Ovary (tissue), 9 donors: ENCODE data around the gene CFAP61. TPM values are rescaled to one million over a fixed set of nuclear protein-coding genes. Genes with fewer than 3 reads are reported as not detected.

Experiments
- DNase-seq, 5 donors: peaks; one replicate each; pipeline ENCODE4 v3.0.0-alpha.2; 2019 to 2020
- H3K27ac ChIP-seq, 2 donors: fragments of 200-600 bp; one replicate each; pipeline versions ENCODE4 v1.5.1 to v1.8.0; 2019 to 2022
- H3K27me3 ChIP-seq: fragments of 200-600 bp; one replicate; pipeline ENCODE4 v1.8.0; 2022
- H3K36me3 ChIP-seq: fragments of 200-600 bp; sonication (generic); one replicate; pipeline ENCODE4 v1.5.1; 2019
- H3K4me1 ChIP-seq: one replicate; pipeline ENCODE4 v1.8.1; 2013; ENCODE audit warnings: mild to moderate bottlenecking, moderate library complexity; ENCODE audit not compliant: insufficient read depth
- H3K4me3 ChIP-seq: fragments of 200-600 bp; sonication (generic); one replicate; pipeline ENCODE4 v1.5.1; 2017
- H3K9me3 ChIP-seq, 2 donors: fragments of 200-600 bp in 1 of 2; sonication (generic) in 1 of 2; one replicate each; pipeline versions ENCODE4 v1.5.1 to v1.8.1; 2013 to 2019; ENCODE audit warnings: mild to moderate bottlenecking in 1 of 2, moderate library complexity in 1 of 2
- CTCF ChIP-seq, 3 donors: fragments of 450-650 bp in 2 of 3; fragments of 200-600 bp in 1 of 3; IDR thresholded peaks; one replicate each; pipeline versions ENCODE4 v1.5.1 to v1.8.0; 2016 to 2022; ENCODE audit warnings: antibody characterized with exemption in 3 of 3, mild to moderate bottlenecking in 1 of 3
- EP300 ChIP-seq: sonication (generic); formaldehyde crosslinking; IDR thresholded peaks from one replicate; pipeline ENCODE4 v1.6.1; 2017; ENCODE audit warnings: antibody characterized with exemption
- POLR2A ChIP-seq: fragments of 450-650 bp; IDR thresholded peaks from one replicate; pipeline ENCODE4 v1.6.1; 2017; ENCODE audit warnings: antibody characterized with exemption, mild to moderate bottlenecking, moderate library complexity
- WGBS, 3 donors: extraction: QIAGEN DNeasy Blood & Tissue Kit in 1 of 3; methylation state at CpG; one replicate each; pipeline versions ENCODE4 v1.1.5 to v1.1.7; 2013 to 2017; 5-methylcytosine and 5-hydroxymethylcytosine counted together
- intact Hi-C, 4 donors: fragments of 100-400 bp; cut with DNase I; formaldehyde crosslinking; loops; one replicate each; pipeline versions ENCODE4 v1.11.0 to v1.15.1; 2022 to 2023
- polyA plus RNA-seq, 2 donors: library from polyadenylated mRNA; stranded (reverse); fragments of 200-250 nt in 1 of 2; fragments of 350-450 nt in 1 of 2; fragmentation: Illumina TruSeq in 1 of 2; extraction: RNeasy Lipid Tissue Mini Kit (QIAGEN cat#74804) in 1 of 2; gene quantifications; one replicate each; pipeline ENCODE4 v1.2.3, GENCODE V29; 2013 to 2014
- total RNA-seq, 7 donors: library from RNA; depleted of rRNA in 2 of 7; stranded (reverse); fragments of >200 nt in 2 of 7; fragmentation: NEBNext Ultra II Directional in 3 of 7; extraction: Animal tissue kit (Norgen Biotek cat#: 25700) in 3 of 7; gene quantifications; one replicate each; pipeline versions ENCODE4 v1.1.0 to v1.2.4, GENCODE V29; 2016 to 2023
- donor health status: DM: no; HTN: no; CAD: no; lungs with moderate emphysema.
- donor health status: DM: no; HTN: no; CAD: no.
- donor health status: Bipolar disorder and iron deficiency.
- donor health status: DM: yes; HTN: yes; CAD: no.
- donor health status: DM: no; HTN: no; CAD: no.
- donor health status: DM: yes; HTN: yes; CAD: no.

Gene CFAP61
- total and polyA plus RNA-seq, 9 donors, result 0.12 to 13.1 (median 0.96) TPM; not detected in 1

GRCh38 chr20:20368418-20369249, 316.3 kb downstream of the CFAP61 start:
- H3K27me3 ChIP-seq, result peaks cover 5% of the 10 kb centered on the region
- H3K36me3 ChIP-seq, result no peaks in the 10 kb centered on the region
- no peak for DNase-seq
- H3K4me3 ChIP-seq, result no peak overlapping the region
- WGBS, 3 donors, result 0 to 1% (median 1%) methylated on average over 20 to 130 of the region's 130 CpGs
- H3K27ac ChIP-seq, result no peak overlapping the region
- intact Hi-C loops, result loop anchor here in 1 of 4 donors (10.0 kb wide), 1 partner anchor 206 kb away; no protein-coding TSS in a partner anchor
- peaks cover 14% of the 10 kb centered on the region for H3K4me1 ChIP-seq
- TF ChIP-seq EP300 (no peak), CTCF (IDR thresholded peaks at IDR 0.05) (no peak)
- H3K9me3 ChIP-seq, result no peaks in the 10 kb centered on the region

DNA sequence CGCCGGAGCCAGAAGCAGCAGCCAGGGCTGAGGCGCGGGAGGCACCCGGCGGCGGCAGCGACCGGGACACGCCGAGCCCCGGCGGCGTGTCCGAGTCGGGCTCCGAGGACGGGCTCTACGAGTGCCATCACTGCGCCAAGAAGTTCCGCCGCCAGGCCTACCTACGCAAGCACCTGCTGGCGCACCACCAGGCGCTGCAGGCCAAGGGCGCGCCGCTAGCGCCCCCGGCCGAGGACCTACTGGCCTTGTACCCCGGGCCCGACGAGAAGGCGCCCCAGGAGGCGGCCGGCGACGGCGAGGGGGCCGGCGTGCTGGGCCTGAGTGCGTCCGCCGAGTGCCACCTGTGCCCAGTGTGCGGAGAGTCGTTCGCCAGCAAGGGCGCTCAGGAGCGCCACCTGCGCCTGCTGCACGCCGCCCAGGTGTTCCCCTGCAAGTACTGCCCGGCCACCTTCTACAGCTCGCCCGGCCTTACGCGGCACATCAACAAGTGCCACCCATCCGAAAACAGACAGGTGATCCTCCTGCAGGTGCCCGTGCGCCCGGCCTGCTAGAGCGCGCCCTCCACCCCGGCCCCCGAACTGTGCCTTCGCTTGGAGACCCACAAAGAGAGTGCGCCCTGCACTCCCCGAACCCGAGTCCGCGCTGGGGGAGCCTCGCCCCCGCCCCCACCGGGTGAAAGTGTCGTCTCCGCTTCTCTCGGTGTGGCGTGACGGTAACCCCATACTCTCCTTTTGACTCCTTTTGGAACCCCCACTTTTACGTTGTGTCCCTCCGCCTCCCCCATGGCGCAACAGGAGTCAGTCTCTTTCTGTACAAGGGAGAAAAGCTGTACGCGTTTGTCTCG, 317.1 kb downstream of the CFAP61 start:
- peaks cover 5% of the 10 kb centered on the region for H3K27me3 ChIP-seq
- intact Hi-C loops, result loop anchor here in 1 of 4 donors (10.0 kb wide), 1 partner anchor 205 kb away; no protein-coding TSS in a partner anchor
- no peaks in the 10 kb centered on the region for H3K9me3 ChIP-seq
- DNase-seq, result no peak
- H3K4me1 ChIP-seq, result peaks cover 14% of the 10 kb centered on the region
- no peak overlapping the region for H3K27ac ChIP-seq
- TF ChIP-seq POLR2A (no peak), CTCF (IDR thresholded peaks at IDR 0.05) (no peak), EP300 (no peak)
- WGBS, 3 donors, result 1 to 3% (median 2%) methylated on average over 62 to 86 of the region's 86 CpGs
- no peaks in the 10 kb centered on the region for H3K36me3 ChIP-seq
- H3K4me3 ChIP-seq, result no peak overlapping the region

DNA sequence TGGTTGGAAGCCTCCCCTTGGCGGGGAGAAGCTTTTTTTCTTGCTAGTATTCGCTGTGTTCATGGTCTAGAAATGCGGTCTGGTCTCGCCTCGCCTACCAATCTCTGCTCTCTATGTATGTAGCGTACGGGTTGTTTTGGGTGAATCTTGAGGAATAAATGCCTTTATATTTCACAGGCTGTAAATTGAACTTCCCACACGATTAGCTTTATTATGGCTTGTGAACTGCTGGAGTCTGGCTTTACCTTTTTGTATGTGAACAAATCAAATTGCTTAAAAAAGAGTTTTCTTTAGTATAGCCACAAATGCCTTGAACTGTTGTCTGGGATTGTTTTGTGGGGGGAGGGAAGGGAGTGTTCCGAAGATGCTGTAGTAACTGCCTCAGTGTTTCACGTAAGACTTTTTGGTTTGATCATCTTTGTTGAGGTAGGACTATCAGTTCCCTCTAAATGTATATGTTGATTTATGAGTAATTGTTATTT, 317.8 kb downstream of the CFAP61 start:
- H3K4me1 ChIP-seq, result peaks cover 14% of the 10 kb centered on the region
- TF ChIP-seq CTCF (IDR thresholded peaks at IDR 0.05) (no peak), EP300 (no peak), POLR2A (no peak)
- intact Hi-C loops, result no loop called here
- no peaks in the 10 kb centered on the region for H3K36me3 ChIP-seq
- H3K27me3 ChIP-seq, result peaks cover 5% of the 10 kb centered on the region
- no peak overlapping the region for H3K4me3 ChIP-seq
- no peaks in the 10 kb centered on the region for H3K9me3 ChIP-seq
- no peak overlapping the region for H3K27ac ChIP-seq
- no peak for DNase-seq
- 8 to 12% (median 9%) methylated on average over 10 of the region's 10 CpGs for WGBS, 3 donors

DNA sequence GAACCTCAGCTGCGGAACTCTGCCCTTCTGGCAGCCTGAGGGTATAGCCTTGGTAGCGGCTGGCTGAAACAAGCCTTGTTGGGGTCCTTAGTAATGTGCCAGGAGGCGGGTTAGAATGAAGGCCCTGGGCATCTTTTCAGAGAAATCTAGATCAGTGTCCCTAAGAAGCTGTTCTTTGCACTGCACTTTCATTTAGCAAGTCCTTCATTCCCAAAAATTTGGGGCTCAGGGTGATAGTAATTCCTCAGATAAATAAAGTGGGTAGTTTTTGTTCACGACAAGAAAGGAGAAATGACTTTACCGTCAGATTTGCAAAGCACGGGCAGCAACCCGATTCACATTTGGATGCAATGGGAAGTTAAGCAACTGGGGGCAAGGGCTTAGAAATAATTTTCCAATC, 318.8 kb downstream of the CFAP61 start:
- Histone ChIP-seq H3K27me3 (peaks cover 5% of the 10 kb centered on the region), H3K9me3 (no peaks in the 10 kb centered on the region), H3K36me3 (no peaks in the 10 kb centered on the region), H3K4me3 (no peak overlapping the region), H3K4me1 (peaks cover 14% of the 10 kb centered on the region), H3K27ac (no peak overlapping the region)
- 27 to 32% (median 30%) methylated on average over 7 of the region's 7 CpGs for WGBS, 3 donors
- no peak for DNase-seq
- intact Hi-C loops, result no loop called here
- TF ChIP-seq EP300 (no peak), POLR2A (no peak), CTCF (IDR thresholded peaks at IDR 0.05) (no peak)
